Neural cell (in vitro differentiated cells): ENCODE results near the gene POLR1E. TPM values are rescaled to one million over a fixed set of nuclear protein-coding genes. Genes with fewer than 3 reads are reported as not detected.

ENCODE experiments used
- H2AFZ ChIP-seq: fragments of 200-600, 300-800 bp; sonication (generic), shearing (Covaris generic); 2 replicates; pipeline ENCODE4 v1.6.0; 2014; ENCODE audit warnings: low read depth, mild to moderate bottlenecking, antibody characterized with exemption, low read length, moderate library complexity
- H3F3A ChIP-seq: fragments of 200-600 bp; shearing (Covaris generic); 2 replicates; pipeline ENCODE4 v1.6.1; 2016; ENCODE audit warnings: mild to moderate bottlenecking, moderate library complexity, mixed read lengths, antibody characterized with exemption, low read length; ENCODE audit not compliant: insufficient read depth, poor library complexity, severe bottlenecking
- H3K27ac ChIP-seq: fragments of 200-600, 300-800 bp; sonication (generic), shearing (Covaris generic); 2 replicates; pipeline ENCODE4 v1.5.1; 2014; ENCODE audit warnings: mild to moderate bottlenecking, low read length, moderate library complexity
- H3K27me3 ChIP-seq: fragments of 300-800, 200-600 bp; sonication (generic), shearing (Covaris generic); 2 replicates; pipeline ENCODE4 v1.6.0; 2014; ENCODE audit warnings: mild to moderate bottlenecking, low read depth, low read length, moderate library complexity; ENCODE audit not compliant: insufficient read depth
- H3K36me3 ChIP-seq: fragments of 300-800, 200-600 bp; sonication (generic), shearing (Covaris generic); 2 replicates; pipeline ENCODE4 v1.5.1; 2014; ENCODE audit warnings: mild to moderate bottlenecking, antibody characterized with exemption, low read length, moderate library complexity; ENCODE audit not compliant: insufficient read depth
- H3K4me2 ChIP-seq: fragments of 300-800, 200-600 bp; sonication (generic), shearing (Covaris generic); 2 replicates; pipeline ENCODE4 v1.6.0; 2014; ENCODE audit warnings: mild to moderate bottlenecking, low read length
- H3K4me3 ChIP-seq: fragments of 300-800, 200-600 bp; sonication (generic), shearing (Covaris generic); 2 replicates; pipeline ENCODE4 v1.5.1; 2014; ENCODE audit warnings: mild to moderate bottlenecking, low read length, moderate library complexity
- H3K79me2 ChIP-seq: fragments of 200-600 bp; shearing (Covaris generic); replicated peaks from 2 replicates; pipeline ENCODE4 v1.6.0; 2014; ENCODE audit warnings: mild to moderate bottlenecking, low read length, moderate library complexity; ENCODE audit not compliant: insufficient read depth
- H3K9ac ChIP-seq: fragments of 300-800, 200-600 bp; sonication (generic), shearing (Covaris generic); 2 replicates; pipeline ENCODE4 v1.6.1; 2016; ENCODE audit warnings: mild to moderate bottlenecking, low read length, mixed read lengths
- H3K9me2 ChIP-seq: fragments of 200-600 bp; shearing (Covaris generic); 2 replicates; pipeline ENCODE4 v1.6.1; 2016; ENCODE audit warnings: mild to moderate bottlenecking, low read length, mixed read lengths; ENCODE audit not compliant: insufficient read depth
- H3K9me3 ChIP-seq: fragments of 200-600, 300-800 bp; sonication (generic), shearing (Covaris generic); 2 replicates; pipeline ENCODE4 v1.6.1; 2016; ENCODE audit warnings: mild to moderate bottlenecking, mixed run types, low read length, moderate library complexity, mixed read lengths
- H4K20me1 ChIP-seq: fragments of 200-600 bp; shearing (Covaris generic); 2 replicates; pipeline ENCODE4 v1.6.1; 2016; ENCODE audit warnings: mild to moderate bottlenecking, mixed run types; ENCODE audit not compliant: insufficient read depth
- CTCF ChIP-seq: fragments of 450-650 bp; IDR thresholded peaks from 2 replicates; pipeline ENCODE4 v1.5.1; 2014; ENCODE audit warnings: antibody characterized with exemption, mild to moderate bottlenecking, moderate library complexity; ENCODE audit not compliant: poor library complexity, severe bottlenecking
- EP300 ChIP-seq: fragments of 450-650 bp; conservative IDR thresholded peaks from 2 replicates; pipeline ENCODE4 v1.6.1; 2014; ENCODE audit warnings: antibody characterized with exemption, mild to moderate bottlenecking, moderate library complexity; ENCODE audit not compliant: poor library complexity, severe bottlenecking
- EZH2 ChIP-seq: fragments of 200-600, 300-800 bp; shearing (Covaris generic), sonication (generic); IDR thresholded peaks from 2 replicates; pipeline ENCODE4 v1.6.1; 2014; ENCODE audit warnings: antibody characterized with exemption, low read length, borderline replicate concordance, mild to moderate bottlenecking; ENCODE audit not compliant: insufficient read depth, poor library complexity, severe bottlenecking
- MXI1 ChIP-seq: fragments of 450-650 bp; conservative IDR thresholded peaks from 2 replicates; pipeline ENCODE4 v1.6.1; 2014; ENCODE audit warnings: antibody characterized with exemption, mild to moderate bottlenecking; ENCODE audit not compliant: poor library complexity, severe bottlenecking
- POLR2AphosphoS5 ChIP-seq: IDR thresholded peaks from 2 replicates; pipeline ENCODE4 v1.6.1; 2012
- RAD21 ChIP-seq: fragments of 450-650 bp; conservative IDR thresholded peaks from 2 replicates; pipeline ENCODE4 v1.6.1; 2014; ENCODE audit warnings: antibody characterized with exemption, mild to moderate bottlenecking, moderate library complexity
- REST ChIP-seq: IDR thresholded peaks from 2 replicates; pipeline ENCODE4 v1.6.1; 2012; ENCODE audit warnings: borderline replicate concordance
- SMC3 ChIP-seq: fragments of 450-650 bp; conservative IDR thresholded peaks from 2 replicates; pipeline ENCODE4 v1.6.1; 2014; ENCODE audit warnings: antibody characterized with exemption, mild to moderate bottlenecking, moderate library complexity; ENCODE audit not compliant: poor library complexity
- TAF1 ChIP-seq: IDR thresholded peaks from 2 replicates; pipeline ENCODE4 v1.6.1; 2012; ENCODE audit warnings: low read depth
- polyA plus RNA-seq: library from polyadenylated mRNA; depleted of rRNA; stranded (reverse); fragments of >200 nt; gene quantifications from 2 replicates; pipeline ENCODE4 v1.2.3, GENCODE V29; 2014

The POLR1E gene
- polyA plus RNA-seq, 1 donor from 2014 or later = 19.1 TPM

- Histone ChIP-seq H3K36me3 (no peaks in the 10 kb centered on the region), H3K9me3 (no peaks in the 10 kb centered on the region), H3K79me2 (peaks cover 18% of the 10 kb centered on the region), H4K20me1 (no peaks in the 10 kb centered on the region), H3K27me3 (no peaks in the 10 kb centered on the region), H3K4me3 (no peak overlapping the region), H3K9ac (no peak overlapping the region), H3F3A (no peaks in the 10 kb centered on the region), H2AFZ (no peak overlapping the region), H3K27ac (no peak overlapping the region), H3K9me2 (no peaks in the 10 kb centered on the region), H3K4me2 (no peak overlapping the region)
- TF ChIP-seq MXI1 (no peak), REST (no peak), TAF1 (no peak), SMC3 (no peak)
Observed at GRCh38 chr9:37451628-37452027, 34.1 kb upstream of the POLR1E start.

- Histone ChIP-seq H3K9ac (no peak overlapping the region), H3K27me3 (no peaks in the 10 kb centered on the region), H3K9me2 (no peaks in the 10 kb centered on the region), H4K20me1 (no peaks in the 10 kb centered on the region), H3K79me2 (peaks cover 28% of the 10 kb centered on the region), H3F3A (no peaks in the 10 kb centered on the region), H2AFZ (no peak overlapping the region), H3K9me3 (no peaks in the 10 kb centered on the region), H3K4me2 (no peak overlapping the region), H3K36me3 (no peaks in the 10 kb centered on the region), H3K4me3 (no peak overlapping the region), H3K27ac (no peak overlapping the region)
- TF ChIP-seq MXI1 = no peak
- TF ChIP-seq RAD21 = no peak
- no peak for TF ChIP-seq REST
- TF ChIP-seq POLR2AphosphoS5 = no peak
- no peak for TF ChIP-seq SMC3
- no peak for TF ChIP-seq CTCF
- no peak for TF ChIP-seq EZH2
- no peak for TF ChIP-seq TAF1
- TF ChIP-seq EP300 = no peak
Observed at GRCh38 chr9:37452611-37453010, 33.1 kb upstream of the POLR1E start.
